Measurements from ENCODE around the gene KCNJ6. TPM values are rescaled to one million over a fixed set of nuclear protein-coding genes. Genes with fewer than 3 reads are reported as not detected.

Gene KCNJ6
- total RNA-seq, 6 experiments from 2014 or later, result not detected

DNA sequence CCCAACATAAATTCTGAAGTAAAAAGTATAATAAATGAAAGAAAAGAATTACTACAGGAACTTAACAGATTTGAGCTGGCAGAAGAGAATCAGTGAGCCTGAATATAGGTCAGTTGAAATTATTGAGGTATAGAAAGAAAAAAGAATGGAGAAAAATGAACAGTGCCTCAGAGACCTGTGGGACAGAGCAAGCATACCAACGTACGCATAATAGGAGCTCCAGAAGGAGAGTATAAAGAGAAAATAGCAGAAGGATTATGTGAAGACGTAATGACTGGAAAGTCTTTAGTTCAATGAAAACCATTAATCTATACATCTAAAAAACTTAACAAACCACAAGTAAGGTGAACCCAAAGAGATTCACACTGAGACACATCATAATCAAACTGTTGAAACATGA lies 287.9 kb downstream of the KCNJ6 start:
- no peak overlapping the region for H3K4me3 Mint-ChIP-seq
- no peak for DNase-seq
- TF ChIP-seq, protein P1, sequence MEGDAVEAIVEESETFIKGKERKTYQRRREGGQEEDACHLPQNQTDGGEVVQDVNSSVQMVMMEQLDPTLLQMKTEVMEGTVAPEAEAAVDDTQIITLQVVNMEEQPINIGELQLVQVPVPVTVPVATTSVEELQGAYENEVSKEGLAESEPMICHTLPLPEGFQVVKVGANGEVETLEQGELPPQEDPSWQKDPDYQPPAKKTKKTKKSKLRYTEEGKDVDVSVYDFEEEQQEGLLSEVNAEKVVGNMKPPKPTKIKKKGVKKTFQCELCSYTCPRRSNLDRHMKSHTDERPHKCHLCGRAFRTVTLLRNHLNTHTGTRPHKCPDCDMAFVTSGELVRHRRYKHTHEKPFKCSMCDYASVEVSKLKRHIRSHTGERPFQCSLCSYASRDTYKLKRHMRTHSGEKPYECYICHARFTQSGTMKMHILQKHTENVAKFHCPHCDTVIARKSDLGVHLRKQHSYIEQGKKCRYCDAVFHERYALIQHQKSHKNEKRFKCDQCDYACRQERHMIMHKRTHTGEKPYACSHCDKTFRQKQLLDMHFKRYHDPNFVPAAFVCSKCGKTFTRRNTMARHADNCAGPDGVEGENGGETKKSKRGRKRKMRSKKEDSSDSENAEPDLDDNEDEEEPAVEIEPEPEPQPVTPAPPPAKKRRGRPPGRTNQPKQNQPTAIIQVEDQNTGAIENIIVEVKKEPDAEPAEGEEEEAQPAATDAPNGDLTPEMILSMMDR (IDR thresholded peaks at IDR 0.05), result no peak
- no peak overlapping the region for H3K27ac Mint-ChIP-seq
- no peaks in the 10 kb centered on the region for H3K36me3 Mint-ChIP-seq (ENCODE audit: low read depth)
- H3K27me3 Mint-ChIP-seq (ENCODE audit: insufficient read depth), result peaks cover 20% of the 10 kb centered on the region
- H3K9me3 Mint-ChIP-seq, result no peaks in the 10 kb centered on the region
- H3K4me1 Mint-ChIP-seq (ENCODE audit: low read depth), result no peaks in the 10 kb centered on the region

DNA sequence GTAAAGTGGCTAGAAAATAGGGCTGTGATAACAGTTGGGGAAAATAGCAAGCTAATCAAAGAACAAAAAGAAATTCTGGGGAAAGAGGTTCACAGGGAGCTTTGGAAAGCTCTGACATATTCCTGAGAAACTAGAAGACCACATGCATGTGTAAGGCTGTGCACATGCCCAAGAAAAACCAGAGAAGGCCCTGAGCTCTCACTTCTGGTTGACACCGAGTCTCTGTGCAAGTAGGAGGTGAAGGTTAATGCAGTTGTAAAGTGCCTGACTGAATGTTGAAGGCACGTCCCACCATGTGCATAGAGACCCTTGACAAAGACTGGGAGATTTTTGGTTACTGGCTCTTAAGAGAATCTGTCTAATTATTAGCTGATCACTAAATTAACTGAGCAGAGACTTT lies 288.7 kb downstream of the KCNJ6 start:
- no peak overlapping the region for H3K27ac Mint-ChIP-seq
- no peaks in the 10 kb centered on the region for H3K9me3 Mint-ChIP-seq
- no peak overlapping the region for H3K4me3 Mint-ChIP-seq
- H3K36me3 Mint-ChIP-seq (ENCODE audit: low read depth), result no peaks in the 10 kb centered on the region
- TF ChIP-seq, protein P1 (IDR thresholded peaks at IDR 0.05), result no peak
- no peak for DNase-seq
- peaks cover 24% of the 10 kb centered on the region for H3K27me3 Mint-ChIP-seq (ENCODE audit: insufficient read depth)
- no peaks in the 10 kb centered on the region for H3K4me1 Mint-ChIP-seq (ENCODE audit: low read depth)

DNA sequence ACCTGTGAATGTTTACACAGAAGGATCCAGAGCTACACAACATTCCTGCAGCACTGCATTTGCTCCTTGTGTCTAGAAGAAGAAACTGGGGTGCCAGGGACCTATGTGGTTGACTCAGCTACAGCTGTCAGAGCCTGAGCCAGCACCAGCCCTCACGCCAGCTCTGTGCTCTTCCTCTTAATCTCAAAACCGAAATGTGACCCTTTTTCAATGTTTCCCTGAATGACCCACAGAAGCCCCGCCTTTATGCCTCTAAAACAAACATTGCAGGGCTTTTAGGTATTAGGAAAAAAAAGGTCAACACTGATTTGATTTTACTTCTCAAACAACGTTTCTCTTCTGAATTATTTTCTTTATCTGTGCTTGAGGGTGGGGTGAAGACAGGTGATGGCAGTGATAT lies 289.2 kb downstream of the KCNJ6 start:
- Mint-ChIP-seq H3K27me3 (ENCODE audit: insufficient read depth) (peaks cover 27% of the 10 kb centered on the region), H3K27ac (no peak overlapping the region), H3K4me1 (ENCODE audit: low read depth) (no peaks in the 10 kb centered on the region), H3K9me3 (no peaks in the 10 kb centered on the region), H3K36me3 (ENCODE audit: low read depth) (no peaks in the 10 kb centered on the region), H3K4me3 (no peak overlapping the region)
- TF ChIP-seq, protein P1 (IDR thresholded peaks at IDR 0.05), result no peak
- DNase-seq, result no peak

DNA sequence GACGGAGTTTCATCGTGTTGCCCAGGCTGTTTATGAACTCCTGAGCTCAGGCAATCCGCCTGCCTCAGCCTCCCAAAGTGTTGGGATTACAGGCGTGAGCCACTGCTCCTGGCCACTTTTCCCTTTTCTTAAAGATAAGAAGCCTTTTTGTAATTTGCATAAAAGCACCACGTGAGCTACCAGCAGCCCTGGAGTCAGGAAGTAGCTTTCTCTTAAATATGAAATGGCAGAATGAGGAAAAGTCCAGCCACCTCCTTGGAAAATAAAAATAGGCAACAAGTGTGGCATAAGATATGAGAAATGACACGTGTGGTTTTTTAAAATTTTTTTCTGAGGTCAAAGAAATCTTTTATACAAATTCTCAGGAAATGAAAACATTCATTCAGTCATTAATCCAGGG lies 289.9 kb downstream of the KCNJ6 start:
- Mint-ChIP-seq H3K9me3 (no peaks in the 10 kb centered on the region), H3K4me1 (ENCODE audit: low read depth) (no peaks in the 10 kb centered on the region), H3K27ac (no peak overlapping the region), H3K27me3 (ENCODE audit: insufficient read depth) (peaks cover 35% of the 10 kb centered on the region), H3K4me3 (no peak overlapping the region), H3K36me3 (ENCODE audit: low read depth) (no peaks in the 10 kb centered on the region)
- DNase-seq, result no peak
- TF ChIP-seq, protein P1 (IDR thresholded peaks at IDR 0.05), result no peak

DNA sequence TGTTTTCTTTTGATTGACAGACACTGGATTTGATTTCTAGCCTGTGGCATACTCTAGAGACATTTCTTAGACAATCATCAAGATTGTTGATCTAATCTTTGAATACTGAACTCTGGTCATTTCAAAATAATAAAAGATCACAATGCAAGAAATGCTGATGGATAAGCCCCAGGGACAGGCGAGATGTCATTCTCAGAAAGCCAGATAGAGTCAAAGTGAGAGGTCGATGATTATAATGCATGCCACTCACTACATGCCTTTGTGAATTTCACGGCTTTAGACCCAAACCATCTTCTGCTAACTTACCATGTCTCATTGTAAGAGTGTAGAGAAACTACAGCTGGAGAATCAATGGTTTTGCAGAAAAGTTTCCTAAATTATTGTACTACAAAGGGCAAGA lies 292.6 kb downstream of the KCNJ6 start:
- Mint-ChIP-seq H3K4me3 (no peak overlapping the region), H3K9me3 (no peaks in the 10 kb centered on the region), H3K27me3 (ENCODE audit: insufficient read depth) (peaks cover 33% of the 10 kb centered on the region), H3K27ac (no peak overlapping the region), H3K4me1 (ENCODE audit: low read depth) (no peaks in the 10 kb centered on the region), H3K36me3 (ENCODE audit: low read depth) (no peaks in the 10 kb centered on the region)
- DNase-seq, result no peak
- TF ChIP-seq, protein P1 (IDR thresholded peaks at IDR 0.05), result no peak

DNA sequence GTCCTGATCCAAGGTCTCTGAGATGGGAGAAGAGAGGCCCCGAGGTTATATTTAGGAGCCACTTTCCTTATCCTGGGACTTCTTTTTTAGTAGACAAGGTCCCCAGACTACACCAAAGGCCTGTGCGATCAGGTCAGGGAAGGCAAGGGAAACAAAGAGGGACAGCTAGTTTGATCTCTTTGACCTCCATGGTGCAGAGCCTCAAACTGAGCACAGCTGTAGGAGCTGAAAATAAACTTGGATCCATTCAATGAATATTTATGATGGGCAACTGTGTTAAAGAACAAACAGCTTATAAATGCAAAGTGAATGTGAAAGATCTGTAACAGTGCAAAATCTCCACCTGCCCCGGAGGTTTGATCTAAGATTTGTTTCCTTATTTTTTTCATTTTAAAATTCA lies 293.1 kb downstream of the KCNJ6 start:
- H3K27ac Mint-ChIP-seq, result no peak overlapping the region
- TF ChIP-seq, protein P1 (IDR thresholded peaks at IDR 0.05), result no peak
- no peak overlapping the region for H3K4me3 Mint-ChIP-seq
- H3K9me3 Mint-ChIP-seq, result no peaks in the 10 kb centered on the region
- DNase-seq, result no peak
- no peaks in the 10 kb centered on the region for H3K4me1 Mint-ChIP-seq (ENCODE audit: low read depth)
- H3K27me3 Mint-ChIP-seq (ENCODE audit: insufficient read depth), result peaks cover 35% of the 10 kb centered on the region
- no peaks in the 10 kb centered on the region for H3K36me3 Mint-ChIP-seq (ENCODE audit: low read depth)
